Fibroblast of the conjunctiva (primary cell): Measurements from ENCODE around the gene GSAP.
A peak's percentile ranks its signal among the peaks of the same experiment; 100 is the strongest.

Experiments used
- DNase-seq: peaks from one replicate; pipeline ENCODE4 v3.0.0-alpha.2; 2010; ENCODE audit warnings: low read depth

GSAP gene

GRCh38 chr7:77438131-77438530 is 22.0 kb upstream of the GSAP start:
- no peak for DNase-seq

GRCh38 chr7:77434570-77435275 is 18.6 kb upstream of the GSAP start:
- DNase-seq, result no peak

- no peak for DNase-seq
Measured at GRCh38 chr7:77433901-77434300, 17.8 kb upstream of the GSAP start.

GRCh38 chr7:77430927-77431326 is 14.8 kb upstream of the GSAP start:
- no peak for DNase-seq

GRCh38 chr7:77428777-77429231 is 12.7 kb upstream of the GSAP start:
- DNase-seq, result no peak

- no peak for DNase-seq
Measured at GRCh38 chr7:77427996-77428603, 12.0 kb upstream of the GSAP start.

- no peak for DNase-seq
Measured at GRCh38 chr7:77426521-77427051, 10.4 kb upstream of the GSAP start.

GRCh38 chr7:77426052-77426404 is 9.9 kb upstream of the GSAP start:
- DNase-seq, result no peak

GRCh38 chr7:77425101-77426051 is 9.2 kb upstream of the GSAP start:
- no peak for DNase-seq

GRCh38 chr7:77422500-77422899 is 6.4 kb upstream of the GSAP start:
- no peak for DNase-seq

- DNase-seq, result no peak
Measured at GRCh38 chr7:77420986-77421672, 5.0 kb upstream of the GSAP start.

- no peak for DNase-seq
Measured at GRCh38 chr7:77420438-77420837, 4.3 kb upstream of the GSAP start.

- DNase-seq, result no peak
Measured at GRCh38 chr7:77419102-77419501, 3.0 kb upstream of the GSAP start.

- no peak for DNase-seq
Measured at GRCh38 chr7:77417801-77418200, 1.7 kb upstream of the GSAP start.

GRCh38 chr7:77416621-77417371 is 647 bp upstream of the GSAP start:
- no peak for DNase-seq

GRCh38 chr7:77415476-77415822 is 700 bp downstream of the GSAP start:
- DNase-seq, result no peak

GRCh38 chr7:77413861-77414424 is 2.2 kb downstream of the GSAP start:
- no peak for DNase-seq

- DNase-seq, result no peak
Measured at GRCh38 chr7:77413128-77413527, 3.0 kb downstream of the GSAP start.

- peak; percentile 65 for DNase-seq
Measured at GRCh38 chr7:77409739-77410547, 6.2 kb downstream of the GSAP start.
